Testis (tissue), 3 donors: ENCODE results near the gene BLOC1S4. TPM values are rescaled to one million over a fixed set of nuclear protein-coding genes. Genes with fewer than 3 reads are reported as not detected.

Source experiments
- DNase-seq: peaks from one replicate; pipeline ENCODE4 v3.0.0-alpha.2; 2019
- H3K27ac ChIP-seq, 2 donors: fragments of 200-600 bp; sonication (generic); one replicate each; pipeline ENCODE4 v1.5.1; 2019
- H3K27me3 ChIP-seq: fragments of 200-600 bp; sonication (generic); one replicate; pipeline ENCODE4 v1.5.1; 2019
- H3K36me3 ChIP-seq: fragments of 200-600 bp; sonication (generic); one replicate; pipeline ENCODE4 v1.5.1; 2017; ENCODE audit warnings: low read depth; ENCODE audit errors: missing control alignments
- H3K4me1 ChIP-seq: fragments of 200-600 bp; sonication (generic); one replicate; pipeline ENCODE4 v1.5.1; 2019
- H3K4me3 ChIP-seq, 2 donors: fragments of 200-600 bp; sonication (generic); one replicate each; pipeline ENCODE4 v1.5.1; 2017 to 2019
- H3K9me3 ChIP-seq: fragments of 200-600 bp; sonication (generic); one replicate; pipeline ENCODE4 v1.5.1; 2017
- POLR2A ChIP-seq: fragments of 450-650 bp; IDR thresholded peaks from one replicate; pipeline ENCODE4 v1.6.1; 2017; ENCODE audit warnings: antibody characterized with exemption, mild to moderate bottlenecking, moderate library complexity
- WGBS, 2 donors: methylation state at CpG; one replicate each; pipeline ENCODE4 v1.1.5; 2018; 5-methylcytosine and 5-hydroxymethylcytosine counted together
- intact Hi-C: fragments of 100-400 bp; cut with DNase I; formaldehyde crosslinking; loops from one replicate; pipeline ENCODE4 v1.15.1; 2023; ENCODE audit warnings: low total_unique reads
- polyA plus RNA-seq: library from polyadenylated mRNA; stranded (reverse); fragments of 350-450 nt; fragmentation: Illumina TruSeq; extraction: RNeasy Lipid Tissue Mini Kit (QIAGEN cat#74804); gene quantifications from one replicate; pipeline ENCODE4 v1.2.3, GENCODE V29; 2014; ENCODE audit warnings: low read depth, low replicate concordance; ENCODE audit not compliant: insufficient read depth
- total RNA-seq, 2 donors: library from RNA; depleted of rRNA; stranded (reverse); fragments of >200 nt; gene quantifications; one replicate each; pipeline ENCODE4 v1.2.3, GENCODE V29; 2016
- TF ChIP-seq, protein P1 (sequence below), 3 experiments: fragments of 450-650 bp in 2 of 3; fragments of 200-600 bp in 1 of 3; sonication (generic) in 1 of 3; IDR thresholded peaks; one replicate each; pipeline ENCODE4 v1.5.1; 2016 to 2019; ENCODE audit warnings: antibody characterized with exemption in 3 of 3, mild to moderate bottlenecking in 2 of 3, moderate library complexity in 1 of 3

BLOC1S4 gene
- total and polyA plus RNA-seq, 3 donors from 2014 or later: 10.2 to 27.3 (median 21.3) TPM

DNA sequence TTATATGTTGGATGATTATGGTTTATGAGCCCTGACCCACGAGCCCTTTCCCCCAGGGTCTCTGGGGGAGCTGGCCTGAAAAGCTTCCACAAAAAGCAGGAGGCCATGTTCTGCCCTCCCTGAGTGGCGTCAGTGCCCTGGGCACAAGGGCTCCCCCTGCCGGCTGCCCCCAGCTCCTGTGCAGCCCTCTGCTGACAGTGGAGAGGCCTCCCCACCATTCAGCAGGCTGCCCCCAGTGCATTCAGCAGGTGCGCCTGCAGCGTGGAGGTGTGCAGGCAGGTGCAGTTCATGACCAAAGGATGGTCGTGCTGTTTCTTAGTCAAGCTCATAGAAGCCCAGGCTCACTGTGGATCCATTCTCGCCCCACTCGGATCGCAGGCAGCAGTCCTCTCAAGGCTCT lies 34.8 kb upstream of the BLOC1S4 start:
- H3K36me3 ChIP-seq: no peaks in the 10 kb centered on the region
- WGBS, 2 donors: 86 to 90% methylated on average over 4 to 9 of the region's 9 CpGs
- TF ChIP-seq, protein P1, sequence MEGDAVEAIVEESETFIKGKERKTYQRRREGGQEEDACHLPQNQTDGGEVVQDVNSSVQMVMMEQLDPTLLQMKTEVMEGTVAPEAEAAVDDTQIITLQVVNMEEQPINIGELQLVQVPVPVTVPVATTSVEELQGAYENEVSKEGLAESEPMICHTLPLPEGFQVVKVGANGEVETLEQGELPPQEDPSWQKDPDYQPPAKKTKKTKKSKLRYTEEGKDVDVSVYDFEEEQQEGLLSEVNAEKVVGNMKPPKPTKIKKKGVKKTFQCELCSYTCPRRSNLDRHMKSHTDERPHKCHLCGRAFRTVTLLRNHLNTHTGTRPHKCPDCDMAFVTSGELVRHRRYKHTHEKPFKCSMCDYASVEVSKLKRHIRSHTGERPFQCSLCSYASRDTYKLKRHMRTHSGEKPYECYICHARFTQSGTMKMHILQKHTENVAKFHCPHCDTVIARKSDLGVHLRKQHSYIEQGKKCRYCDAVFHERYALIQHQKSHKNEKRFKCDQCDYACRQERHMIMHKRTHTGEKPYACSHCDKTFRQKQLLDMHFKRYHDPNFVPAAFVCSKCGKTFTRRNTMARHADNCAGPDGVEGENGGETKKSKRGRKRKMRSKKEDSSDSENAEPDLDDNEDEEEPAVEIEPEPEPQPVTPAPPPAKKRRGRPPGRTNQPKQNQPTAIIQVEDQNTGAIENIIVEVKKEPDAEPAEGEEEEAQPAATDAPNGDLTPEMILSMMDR (IDR thresholded peaks at IDR 0.05): no peak
- no peak for TF ChIP-seq POLR2A
- no peaks in the 10 kb centered on the region for H3K9me3 ChIP-seq
- H3K27ac ChIP-seq: no peak overlapping the region
- no peak for DNase-seq
- peaks cover 7% of the 10 kb centered on the region for H3K4me1 ChIP-seq
- no peak overlapping the region for H3K4me3 ChIP-seq
- no peaks in the 10 kb centered on the region for H3K27me3 ChIP-seq
- intact Hi-C loops: no loop called here

DNA sequence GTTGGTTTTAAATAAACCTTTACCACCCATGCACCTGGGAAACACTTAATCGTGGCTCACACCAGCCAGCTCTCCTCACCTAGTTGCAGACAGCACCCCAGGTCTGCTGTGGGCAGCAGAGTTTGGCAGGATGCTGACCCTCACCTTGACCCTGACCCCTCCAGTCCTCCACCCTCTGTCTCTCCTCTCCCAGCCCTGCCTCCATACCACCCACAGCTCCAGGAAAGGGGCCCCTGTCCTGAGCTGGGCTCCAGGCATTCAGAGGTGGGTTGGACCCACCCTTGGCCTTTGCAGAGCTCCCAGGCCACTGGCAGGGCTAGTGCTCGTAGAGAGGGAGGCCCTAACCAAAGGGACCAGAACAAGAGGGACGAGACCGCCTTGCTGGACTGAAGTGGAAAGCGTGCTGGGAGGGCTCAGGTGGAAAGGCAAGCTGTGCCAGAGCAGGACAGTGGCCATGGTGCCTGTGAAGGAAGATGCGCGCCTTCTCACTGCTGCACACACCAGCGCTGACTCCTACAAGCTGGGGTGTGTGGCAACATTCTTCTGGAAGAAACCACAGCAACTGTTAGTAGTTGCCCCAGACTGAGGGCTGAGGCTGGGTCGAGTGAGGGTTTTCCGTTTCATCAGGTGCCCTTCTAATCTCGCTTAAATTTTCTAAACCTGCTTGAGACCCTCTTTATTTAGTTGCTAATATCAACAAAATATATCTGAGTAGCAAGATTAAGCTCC lies 32.9 kb upstream of the BLOC1S4 start:
- no peak overlapping the region for H3K27ac ChIP-seq
- no peaks in the 10 kb centered on the region for H3K27me3 ChIP-seq
- intact Hi-C loops: no loop called here
- 86 to 88% methylated on average over 11 of the region's 11 CpGs for WGBS, 2 donors
- no peaks in the 10 kb centered on the region for H3K9me3 ChIP-seq
- DNase-seq: no peak
- no peaks in the 10 kb centered on the region for H3K4me1 ChIP-seq
- H3K36me3 ChIP-seq: no peaks in the 10 kb centered on the region
- no peak overlapping the region for H3K4me3 ChIP-seq
- TF ChIP-seq POLR2A: no peak
- TF ChIP-seq, protein P1 (IDR thresholded peaks at IDR 0.05): no peak

DNA sequence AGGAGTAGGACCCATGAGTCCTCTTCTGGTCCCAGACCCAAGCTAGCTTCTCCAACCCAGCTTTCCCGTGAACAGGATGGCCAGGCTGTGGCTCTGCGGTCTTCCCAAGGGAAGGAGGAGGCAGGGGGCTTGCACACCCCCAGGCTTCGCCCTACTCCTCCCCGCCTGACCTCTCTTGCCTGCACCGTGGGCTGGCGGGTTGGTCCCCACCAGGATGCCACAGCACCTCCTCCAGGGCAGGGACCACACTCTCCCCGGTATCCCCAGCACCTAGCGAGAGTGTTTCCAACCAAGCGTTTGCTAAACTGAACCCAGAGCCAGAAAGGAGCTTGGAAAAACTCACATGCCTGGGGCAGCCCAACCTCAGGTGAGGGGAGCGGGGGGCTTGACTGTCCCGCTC lies 31.3 kb upstream of the BLOC1S4 start:
- TF ChIP-seq POLR2A: no peak
- TF ChIP-seq, protein P1 (IDR thresholded peaks at IDR 0.05): no peak

DNA sequence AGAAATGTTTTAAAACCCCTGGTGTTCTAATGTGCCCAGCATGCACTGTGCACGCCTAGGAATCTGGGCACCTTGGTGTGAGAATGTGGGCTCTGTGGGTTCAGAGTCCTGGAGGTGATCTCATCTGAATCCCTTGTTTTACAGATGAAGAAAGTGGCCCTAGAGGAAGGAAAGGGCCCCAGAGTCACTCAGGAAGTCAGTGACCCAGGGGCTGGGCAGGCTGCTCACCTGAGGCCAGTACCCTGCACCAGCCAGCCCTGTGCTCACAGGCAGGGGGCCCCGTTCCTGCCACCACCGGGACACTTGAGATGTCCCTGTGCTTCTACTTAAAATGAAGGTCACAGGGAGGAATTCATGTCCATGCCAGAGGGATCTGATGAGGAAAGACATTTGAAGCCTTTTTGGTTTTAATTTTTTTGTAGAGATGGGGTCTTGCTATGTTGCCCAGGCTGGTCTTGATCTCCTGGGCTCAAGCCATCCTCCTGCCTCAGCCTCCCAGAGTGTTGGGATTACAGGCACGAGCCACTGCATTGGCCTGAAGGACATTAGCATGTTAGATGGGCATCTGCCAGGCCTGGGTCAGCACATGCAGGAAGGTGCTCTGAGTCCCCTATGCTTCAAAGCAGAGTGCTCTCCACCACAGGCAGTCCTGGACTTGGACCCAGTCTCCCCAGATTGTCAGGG lies 29.7 kb upstream of the BLOC1S4 start:
- intact Hi-C loops: no loop called here
- no peak for DNase-seq
- TF ChIP-seq, protein P1 (IDR thresholded peaks at IDR 0.05): no peak
- TF ChIP-seq POLR2A: no peak
- WGBS, 2 donors: 86 to 92% methylated on average over 3 to 4 of the region's 4 CpGs
- no peaks in the 10 kb centered on the region for H3K9me3 ChIP-seq
- no peaks in the 10 kb centered on the region for H3K36me3 ChIP-seq
- H3K4me1 ChIP-seq: no peaks in the 10 kb centered on the region
- no peak overlapping the region for H3K27ac ChIP-seq
- H3K27me3 ChIP-seq: no peaks in the 10 kb centered on the region
- no peak overlapping the region for H3K4me3 ChIP-seq

More for the DNA sequence above, 31.3 kb upstream of the BLOC1S4 start:
- H3K27ac ChIP-seq: no peak overlapping the region
- intact Hi-C loops: no loop called here
- no peak overlapping the region for H3K4me3 ChIP-seq
- no peaks in the 10 kb centered on the region for H3K36me3 ChIP-seq
- no peaks in the 10 kb centered on the region for H3K9me3 ChIP-seq
- H3K4me1 ChIP-seq: no peaks in the 10 kb centered on the region
- no peak for DNase-seq
- H3K27me3 ChIP-seq: no peaks in the 10 kb centered on the region
- WGBS, 2 donors: 85 to 94% methylated on average over 9 to 11 of the region's 11 CpGs
